ENCODE results near the gene GPR68.

GPR68 gene, protein sequence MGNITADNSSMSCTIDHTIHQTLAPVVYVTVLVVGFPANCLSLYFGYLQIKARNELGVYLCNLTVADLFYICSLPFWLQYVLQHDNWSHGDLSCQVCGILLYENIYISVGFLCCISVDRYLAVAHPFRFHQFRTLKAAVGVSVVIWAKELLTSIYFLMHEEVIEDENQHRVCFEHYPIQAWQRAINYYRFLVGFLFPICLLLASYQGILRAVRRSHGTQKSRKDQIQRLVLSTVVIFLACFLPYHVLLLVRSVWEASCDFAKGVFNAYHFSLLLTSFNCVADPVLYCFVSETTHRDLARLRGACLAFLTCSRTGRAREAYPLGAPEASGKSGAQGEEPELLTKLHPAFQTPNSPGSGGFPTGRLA

GRCh38 chr14:91244501-91244901 lies at the start of gene GPR68:
TSS of gene GPR68 (minus strand) at chr14:91244704. CDS start at chr14:91235050, 9,654 bp downstream.
- DNase-seq (ENCODE audit: low read depth), result no peak

DNA sequence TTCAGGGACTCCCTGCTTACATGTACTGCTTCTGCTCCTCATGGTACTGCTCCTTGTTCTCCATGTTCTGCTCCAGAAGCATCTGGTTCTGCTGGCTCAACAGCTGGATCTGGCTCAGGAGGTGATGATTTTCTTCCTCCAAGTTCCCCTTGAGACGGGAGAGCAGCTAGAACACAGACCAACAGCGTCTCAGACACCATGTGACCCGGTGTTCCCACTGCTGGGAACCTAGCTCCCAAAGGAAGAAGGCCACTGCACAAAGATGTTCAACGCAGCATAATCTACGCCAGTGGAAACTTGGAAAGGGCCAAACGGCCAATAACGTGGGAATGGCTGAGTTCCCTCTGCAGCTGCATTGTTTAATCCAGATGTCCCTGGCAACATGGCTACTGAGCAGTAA lies 49.6 kb upstream of the GPR68 start:
- no peak for DNase-seq (ENCODE audit: low read depth)

DNA sequence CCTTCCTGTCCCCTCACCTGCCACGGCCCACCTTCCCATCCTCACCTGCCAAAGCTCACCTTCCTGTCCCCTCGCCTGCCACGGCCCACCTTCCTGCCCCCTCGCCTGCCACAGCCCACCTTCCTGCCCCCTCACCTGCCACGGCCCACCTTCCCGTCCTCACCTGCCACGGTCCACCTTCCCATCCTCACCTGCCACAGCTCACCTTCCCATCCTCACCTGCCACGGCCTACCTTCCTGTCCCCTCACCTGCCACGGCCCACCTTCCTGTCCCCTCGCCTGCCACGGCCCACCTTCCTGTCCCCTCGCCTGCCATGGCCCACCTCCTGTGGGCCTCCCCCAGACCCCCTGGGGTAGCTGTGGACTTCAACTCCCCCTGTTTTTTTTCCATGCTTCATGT lies 48.8 kb upstream of the GPR68 start:
- DNase-seq (ENCODE audit: low read depth), result no peak

GRCh38 chr14:91292491-91292890 lies 48.0 kb upstream of the GPR68 start:
- DNase-seq (ENCODE audit: low read depth), result no peak

DNA sequence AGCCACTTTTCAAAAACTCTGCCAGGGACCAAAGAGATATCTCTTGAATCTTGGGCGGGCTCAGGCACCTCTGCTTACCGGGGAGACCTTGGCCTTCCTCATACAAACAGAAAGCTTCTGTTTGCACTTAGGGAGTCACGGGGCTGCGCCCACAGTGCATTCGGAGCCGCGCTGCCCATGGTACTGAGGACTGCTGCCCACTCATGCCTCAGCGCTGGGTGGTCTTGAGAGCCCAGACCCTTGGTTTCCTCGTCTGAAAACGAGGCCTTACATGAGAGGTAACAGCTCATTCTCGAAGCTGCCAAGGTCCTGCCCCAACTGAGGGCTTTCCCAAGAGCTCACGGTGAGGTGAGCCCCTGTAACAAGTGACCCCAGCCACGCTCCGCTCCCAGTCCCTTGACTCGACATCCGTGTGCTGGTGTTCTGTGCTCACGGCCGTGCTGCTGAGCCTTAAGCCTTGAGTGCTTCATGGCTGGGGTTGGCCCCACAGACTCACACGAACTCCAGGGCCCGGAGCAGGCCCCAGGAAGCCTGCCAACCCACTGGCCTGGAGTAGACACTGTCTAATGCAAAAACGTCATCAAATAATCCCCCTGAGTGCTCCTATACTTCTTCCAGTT lies 47.4 kb upstream of the GPR68 start:
- no peak for DNase-seq (ENCODE audit: low read depth)

DNA sequence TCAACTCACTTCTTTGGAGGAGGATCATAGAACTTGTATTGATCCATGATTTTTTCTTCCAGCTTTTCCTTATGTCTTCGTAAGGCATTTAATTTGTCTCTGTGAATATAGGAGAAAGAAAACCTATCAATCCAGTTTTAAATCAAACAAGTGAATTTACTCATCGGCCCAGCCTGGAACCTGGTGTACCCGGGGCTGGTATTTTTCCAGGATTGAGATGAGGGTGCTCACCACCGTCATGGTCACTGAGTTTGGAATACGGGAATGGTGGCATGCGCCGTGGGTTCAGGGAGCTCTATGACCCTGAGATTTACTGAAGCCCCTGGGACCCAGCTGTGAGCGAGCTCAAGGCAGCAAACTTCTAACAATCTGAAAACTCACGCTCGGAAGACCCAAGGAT lies 46.5 kb upstream of the GPR68 start:
- no peak for DNase-seq (ENCODE audit: low read depth)

- DNase-seq (ENCODE audit: low read depth), result no peak
These were observed 45.0 kb upstream of the GPR68 start for GRCh38 chr14:91289464-91289863.

GRCh38 chr14:91288876-91289275 lies 44.4 kb upstream of the GPR68 start:
- DNase-seq (ENCODE audit: low read depth), result no peak

DNA sequence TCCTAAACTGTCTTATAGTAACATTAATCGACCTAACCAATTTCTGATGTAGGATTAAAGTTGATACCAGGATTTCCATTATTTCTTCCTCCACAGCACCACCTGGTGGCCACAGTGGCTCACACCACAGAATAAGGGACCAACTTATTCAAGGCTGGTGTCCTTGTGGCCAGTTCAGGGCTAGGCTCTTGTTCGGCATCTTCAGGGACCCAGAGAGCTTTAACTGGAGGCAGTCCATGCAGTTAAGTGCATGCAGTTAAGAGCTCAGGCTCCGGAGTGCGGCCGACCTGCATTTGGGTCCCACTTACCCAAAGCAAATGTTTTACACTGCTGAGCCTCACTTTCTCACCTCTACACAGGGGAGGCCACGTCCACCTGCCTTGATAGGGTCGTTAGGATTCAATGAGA lies 42.0 kb upstream of the GPR68 start:
- DNase-seq (ENCODE audit: low read depth), result peak; percentile 63

DNA sequence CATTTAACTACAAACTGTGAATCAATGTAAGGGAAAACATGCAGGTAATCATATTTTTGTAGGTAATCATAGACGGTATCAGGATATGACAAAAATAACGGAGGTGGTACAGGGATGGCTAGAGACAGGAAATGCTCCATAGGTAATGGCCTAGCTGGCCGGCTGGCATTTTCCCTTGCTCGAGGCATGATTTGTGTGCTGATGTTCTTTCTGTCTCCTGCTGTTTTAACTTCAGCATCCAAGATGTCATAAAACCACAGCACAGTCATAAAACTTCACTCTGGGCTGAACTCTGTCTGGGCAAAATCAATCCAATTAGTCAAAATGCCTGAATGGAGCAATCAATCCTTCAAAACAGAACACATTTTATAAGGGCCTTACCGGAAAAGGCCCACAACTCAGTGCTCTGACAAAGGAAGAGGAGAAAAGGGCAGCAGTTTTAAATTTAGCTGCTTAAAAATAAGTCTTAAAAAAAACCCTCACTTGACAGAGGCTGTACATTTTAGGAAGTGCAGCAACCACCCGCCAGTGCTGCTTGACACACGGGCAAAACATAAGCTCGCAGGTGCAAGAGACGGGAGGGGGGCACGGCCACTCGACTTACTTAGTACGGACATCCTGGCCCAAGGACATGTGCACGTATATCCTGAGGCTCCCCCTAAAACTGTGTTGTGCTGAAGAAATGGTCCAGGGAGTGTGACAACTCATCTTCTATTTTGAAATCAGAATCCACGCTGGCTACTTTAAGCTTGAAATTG lies 40.5 kb upstream of the GPR68 start:
- no peak for DNase-seq (ENCODE audit: low read depth)

DNA sequence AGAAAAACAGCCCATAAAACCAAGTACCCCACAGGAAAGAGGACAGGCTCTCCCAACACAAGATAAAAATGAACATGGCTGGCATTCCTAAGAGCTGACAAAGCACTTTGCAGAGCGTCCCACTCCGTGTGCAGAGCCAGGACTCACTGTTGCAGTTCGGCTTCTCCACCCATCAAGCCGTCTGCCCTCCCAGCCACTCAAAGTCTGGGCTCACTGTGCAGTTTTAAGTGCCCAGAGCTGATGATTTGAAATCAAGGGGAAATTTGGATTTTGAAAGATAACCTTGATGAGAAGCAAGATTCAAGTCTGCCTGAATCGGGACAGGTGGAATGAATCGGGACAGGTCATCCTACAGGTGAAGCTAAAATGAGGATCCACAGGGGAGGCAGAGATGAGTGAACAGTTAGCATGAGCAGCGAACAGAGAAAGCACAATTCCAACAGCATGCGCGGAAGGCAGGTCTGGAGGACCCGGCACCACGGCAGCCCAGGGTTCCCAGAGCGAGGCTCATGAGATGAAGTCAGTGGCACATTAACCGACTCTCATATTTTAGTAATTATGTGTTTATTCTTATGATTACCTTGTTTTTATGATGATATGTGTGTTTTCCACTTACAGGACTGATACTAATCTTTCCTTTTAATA lies 39.8 kb upstream of the GPR68 start:
- no peak for DNase-seq (ENCODE audit: low read depth)

DNA sequence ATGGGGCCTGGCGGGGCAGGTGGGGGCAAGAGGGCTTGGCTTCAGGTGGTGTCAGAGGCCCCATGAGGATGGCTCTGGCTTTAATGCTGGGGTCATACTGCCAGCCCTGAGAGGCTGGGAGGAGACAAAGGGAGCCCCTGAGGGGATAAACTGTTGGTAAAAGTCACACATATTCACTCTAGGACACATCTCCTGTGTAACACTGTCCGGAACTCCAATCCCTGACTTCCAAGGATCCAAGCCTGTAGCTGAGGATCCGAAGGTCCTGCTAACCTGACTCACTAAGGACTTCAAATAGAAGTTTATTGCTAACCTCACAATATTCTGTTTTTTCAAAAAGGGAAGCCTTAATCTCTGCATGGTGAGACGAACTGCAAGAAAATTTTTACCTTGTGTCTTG lies 39.2 kb upstream of the GPR68 start:
- no peak for DNase-seq (ENCODE audit: low read depth)

GRCh38 chr14:91282954-91283645 lies 38.6 kb upstream of the GPR68 start:
- no peak for DNase-seq (ENCODE audit: low read depth)

DNA sequence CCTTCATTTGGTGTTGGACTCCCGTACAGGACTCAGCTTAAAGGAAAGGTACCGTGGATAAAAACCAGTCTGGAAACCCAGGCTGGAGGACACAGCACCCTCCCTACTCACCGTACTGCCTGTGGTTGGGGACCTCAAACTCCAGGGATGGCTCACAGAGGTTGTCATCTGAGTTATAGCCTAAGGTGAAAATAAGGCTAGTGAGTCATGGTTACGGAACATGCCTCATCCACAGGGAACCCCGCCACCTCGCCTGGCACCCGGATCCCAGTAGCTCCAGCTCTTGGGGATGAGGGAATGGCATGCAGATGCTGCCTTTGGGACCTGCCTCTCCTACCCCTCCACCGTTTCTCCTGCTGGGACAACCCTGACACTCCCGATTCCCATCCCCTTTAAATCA lies 36.8 kb upstream of the GPR68 start:
- no peak for DNase-seq (ENCODE audit: low read depth)

DNA sequence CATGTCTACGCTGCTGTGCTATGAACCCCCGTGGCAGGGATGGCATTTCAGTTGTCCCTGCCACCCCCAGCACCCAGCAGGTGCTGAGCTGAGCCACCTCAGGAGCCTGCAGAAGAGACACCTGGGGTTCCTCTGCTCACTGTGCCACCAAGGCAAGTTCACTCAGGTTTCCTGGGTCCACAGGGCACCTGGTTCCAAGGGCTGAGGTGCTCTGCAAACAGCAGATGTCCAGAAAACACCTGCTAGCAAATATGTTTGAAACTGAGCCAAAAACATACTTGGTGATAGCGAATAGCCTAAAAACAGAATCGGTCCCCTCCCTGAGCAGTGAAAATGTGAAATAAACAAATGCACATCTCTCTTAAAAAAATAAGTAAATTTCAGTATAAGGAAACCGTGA lies 35.6 kb upstream of the GPR68 start:
- no peak for DNase-seq (ENCODE audit: low read depth)

DNA sequence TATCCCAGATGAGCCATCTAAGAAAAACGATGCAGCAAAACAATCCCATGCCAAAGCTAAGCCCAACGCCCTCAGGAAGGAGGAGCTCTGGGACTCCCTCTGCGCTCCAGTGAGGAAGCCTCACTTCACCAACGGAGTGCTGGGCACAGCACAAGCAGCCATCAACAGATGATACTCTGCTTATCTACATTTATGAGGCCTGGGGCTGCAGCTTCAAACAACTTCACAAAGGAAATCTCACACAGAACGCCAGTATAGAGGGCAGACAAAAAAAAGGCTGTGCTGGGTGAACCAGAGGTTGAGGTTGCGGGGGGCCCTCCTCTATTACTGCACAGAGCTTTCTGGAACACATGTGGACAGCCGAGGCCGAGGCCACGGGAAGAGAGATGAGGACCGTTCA lies 34.9 kb upstream of the GPR68 start:
- DNase-seq (ENCODE audit: low read depth), result no peak

DNA sequence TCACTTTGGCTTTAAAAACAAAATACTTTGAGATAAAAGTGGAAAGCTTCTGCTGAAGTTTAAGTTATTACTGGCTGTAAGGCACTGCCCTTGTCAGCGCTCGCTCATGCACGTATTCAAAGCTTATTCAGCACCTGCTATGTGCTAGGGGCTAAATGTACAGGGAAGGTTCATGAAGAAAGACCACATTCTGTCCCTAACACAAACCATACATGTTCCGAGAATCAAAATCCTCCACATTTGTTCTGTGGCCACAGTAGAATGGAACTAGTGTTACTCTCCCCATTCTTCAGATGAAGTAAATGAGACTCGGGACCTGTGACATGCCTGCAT lies 33.8 kb upstream of the GPR68 start:
- no peak for DNase-seq (ENCODE audit: low read depth)

- no peak for DNase-seq (ENCODE audit: low read depth)
These were observed 33.3 kb upstream of the GPR68 start for GRCh38 chr14:91277546-91278382.

GRCh38 chr14:91274796-91275195 lies 30.3 kb upstream of the GPR68 start:
- no peak for DNase-seq (ENCODE audit: low read depth)

DNA sequence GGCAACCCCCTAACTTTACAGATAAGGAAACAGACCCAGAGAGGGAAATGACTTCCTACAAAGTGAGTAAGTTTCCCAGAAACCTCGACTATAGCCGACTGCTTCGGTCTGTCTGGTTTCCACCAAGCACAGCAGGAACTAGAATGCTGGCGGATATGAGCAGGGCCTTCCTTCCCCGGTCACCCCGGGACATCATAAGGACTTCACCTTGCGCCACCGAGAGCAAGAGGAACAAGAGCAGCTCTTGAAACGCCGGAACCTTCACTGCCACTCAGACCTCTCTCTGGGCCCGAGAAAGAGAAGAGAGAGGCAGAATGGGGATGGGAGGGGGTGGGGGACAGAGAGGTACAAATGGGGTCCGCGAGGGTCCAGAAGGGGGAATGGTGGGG lies 29.4 kb upstream of the GPR68 start:
- no peak for DNase-seq (ENCODE audit: low read depth)

GRCh38 chr14:91273273-91273884 lies 28.9 kb upstream of the GPR68 start:
- no peak for DNase-seq (ENCODE audit: low read depth)
